SK-N-SH treated with all-trans-retinoic acid at 6 μM for 48 hours (cell line): ENCODE measurements around the gene DDHD1.

ENCODE experiments used
- ARNTL ChIP-seq: fragments of 450-650 bp; formaldehyde crosslinking; IDR thresholded peaks from 2 replicates; pipeline ENCODE4 v1.5.0; 2020; ENCODE audit warnings: low read depth, mild to moderate bottlenecking, moderate library complexity, borderline replicate concordance
- BACH2 ChIP-seq: fragments of 250-450 bp; sonication (Bioruptor Pico); IDR thresholded peaks from 2 replicates; pipeline ENCODE4 v1.9.0; 2021; ENCODE audit warnings: mild to moderate bottlenecking, borderline replicate concordance
- CREB5 ChIP-seq: fragments of 250-450 bp; sonication (Bioruptor Pico); IDR thresholded peaks from 2 replicates; pipeline ENCODE4 v1.5.1; 2020; ENCODE audit warnings: low read depth, mild to moderate bottlenecking, moderate library complexity
- ISL1 ChIP-seq: fragments of 250-450 bp; sonication (Bioruptor Pico); IDR thresholded peaks from 2 replicates; pipeline ENCODE4 v2.1.2; 2022; ENCODE audit warnings: mild to moderate bottlenecking, moderate library complexity
- OSR1 ChIP-seq: fragments of 250-450 bp; sonication (Bioruptor Pico); IDR thresholded peaks from 2 replicates; pipeline ENCODE4 v1.8.0; 2022; ENCODE audit warnings: moderate library complexity, mild to moderate bottlenecking, inconsistent platforms
- POU6F1 ChIP-seq: fragments of 250-450 bp; sonication (Bioruptor Pico); IDR thresholded peaks from 2 replicates; pipeline ENCODE4 v1.8.0; 2021; ENCODE audit warnings: low read depth, mild to moderate bottlenecking, moderate library complexity, borderline replicate concordance
- RARB ChIP-seq: fragments of 250-450 bp; sonication (Bioruptor Pico); IDR thresholded peaks from 2 replicates; pipeline ENCODE4 v1.8.0; 2021; ENCODE audit warnings: mild to moderate bottlenecking, moderate library complexity
- SNAI2 ChIP-seq: fragments of 250-450 bp; sonication (Bioruptor Pico); IDR thresholded peaks from 2 replicates; pipeline ENCODE4 v1.5.0; 2020; ENCODE audit warnings: mild to moderate bottlenecking, moderate library complexity
- TCF4 ChIP-seq: fragments of 250-450 bp; sonication (Bioruptor Pico); IDR thresholded peaks from 2 replicates; pipeline ENCODE4 v1.8.0; 2021; ENCODE audit warnings: mild to moderate bottlenecking, moderate library complexity, borderline replicate concordance
- ZFP3 ChIP-seq: fragments of 250-450 bp; sonication (Bioruptor Pico); IDR thresholded peaks from 2 replicates; pipeline ENCODE4 v1.5.0; 2020; ENCODE audit warnings: mild to moderate bottlenecking, moderate library complexity
- ZFP30 ChIP-seq: fragments of 450-650 bp; formaldehyde crosslinking; IDR thresholded peaks from 2 replicates; pipeline ENCODE4 v1.5.0; 2022; ENCODE audit warnings: mild to moderate bottlenecking, moderate library complexity
- ZNF8 ChIP-seq: fragments of 450-650 bp; formaldehyde crosslinking; IDR thresholded peaks from 2 replicates; pipeline ENCODE4 v1.5.0; 2020; ENCODE audit warnings: mild to moderate bottlenecking, moderate library complexity
- TF ChIP-seq, protein P1 (sequence below): fragments of 250-450 bp; sonication (Bioruptor Pico); IDR thresholded peaks from 2 replicates; pipeline ENCODE4 v1.5.0; 2020; ENCODE audit warnings: mild to moderate bottlenecking, moderate library complexity
- TF ChIP-seq, protein P2 (sequence below): fragments of 250-450 bp; sonication (Bioruptor Pico); IDR thresholded peaks from 2 replicates; pipeline ENCODE4 v1.8.0; 2020; ENCODE audit warnings: mild to moderate bottlenecking, moderate library complexity, borderline replicate concordance

DNA sequence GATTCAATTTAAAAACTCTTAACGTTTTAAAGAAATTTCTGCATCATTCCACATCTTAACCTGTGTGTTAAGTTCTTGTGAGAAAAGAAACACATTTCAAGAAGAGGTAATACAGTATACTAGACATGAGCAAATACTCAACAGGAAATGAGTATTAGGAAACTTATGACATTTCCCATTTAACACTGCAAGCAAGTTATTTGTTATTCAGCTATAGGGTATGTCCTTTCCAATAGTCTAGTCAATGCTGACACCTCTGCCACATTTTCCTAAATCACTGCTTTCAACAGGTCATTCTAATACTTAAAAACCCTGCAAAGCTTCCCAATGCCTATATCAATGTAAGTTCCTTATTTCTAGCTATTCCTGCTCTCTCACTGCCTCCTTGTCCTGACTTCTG lies 93.1 kb downstream of the DDHD1 start:
- TF ChIP-seq ISL1 (CRISPR knock-in tag) (no peak), ZNF8 (CRISPR knock-in tag) (no peak), RARB (CRISPR knock-in tag) (no peak), POU6F1 (CRISPR knock-in tag) (no peak), ZFP30 (CRISPR knock-in tag) (no peak), CREB5 (no peak), TCF4 (CRISPR knock-in tag) (no peak), OSR1 (no peak), SNAI2 (CRISPR knock-in tag) (no peak), ARNTL (CRISPR knock-in tag) (no peak), BACH2 (CRISPR knock-in tag) (no peak), ZFP3 (CRISPR knock-in tag) (no peak)
- TF ChIP-seq, protein P1, sequence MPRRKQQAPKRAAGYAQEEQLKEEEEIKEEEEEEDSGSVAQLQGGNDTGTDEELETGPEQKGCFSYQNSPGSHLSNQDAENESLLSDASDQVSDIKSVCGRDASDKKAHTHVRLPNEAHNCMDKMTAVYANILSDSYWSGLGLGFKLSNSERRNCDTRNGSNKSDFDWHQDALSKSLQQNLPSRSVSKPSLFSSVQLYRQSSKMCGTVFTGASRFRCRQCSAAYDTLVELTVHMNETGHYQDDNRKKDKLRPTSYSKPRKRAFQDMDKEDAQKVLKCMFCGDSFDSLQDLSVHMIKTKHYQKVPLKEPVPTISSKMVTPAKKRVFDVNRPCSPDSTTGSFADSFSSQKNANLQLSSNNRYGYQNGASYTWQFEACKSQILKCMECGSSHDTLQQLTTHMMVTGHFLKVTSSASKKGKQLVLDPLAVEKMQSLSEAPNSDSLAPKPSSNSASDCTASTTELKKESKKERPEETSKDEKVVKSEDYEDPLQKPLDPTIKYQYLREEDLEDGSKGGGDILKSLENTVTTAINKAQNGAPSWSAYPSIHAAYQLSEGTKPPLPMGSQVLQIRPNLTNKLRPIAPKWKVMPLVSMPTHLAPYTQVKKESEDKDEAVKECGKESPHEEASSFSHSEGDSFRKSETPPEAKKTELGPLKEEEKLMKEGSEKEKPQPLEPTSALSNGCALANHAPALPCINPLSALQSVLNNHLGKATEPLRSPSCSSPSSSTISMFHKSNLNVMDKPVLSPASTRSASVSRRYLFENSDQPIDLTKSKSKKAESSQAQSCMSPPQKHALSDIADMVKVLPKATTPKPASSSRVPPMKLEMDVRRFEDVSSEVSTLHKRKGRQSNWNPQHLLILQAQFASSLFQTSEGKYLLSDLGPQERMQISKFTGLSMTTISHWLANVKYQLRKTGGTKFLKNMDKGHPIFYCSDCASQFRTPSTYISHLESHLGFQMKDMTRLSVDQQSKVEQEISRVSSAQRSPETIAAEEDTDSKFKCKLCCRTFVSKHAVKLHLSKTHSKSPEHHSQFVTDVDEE (CRISPR knock-in tag): no peak
- TF ChIP-seq, protein P2, sequence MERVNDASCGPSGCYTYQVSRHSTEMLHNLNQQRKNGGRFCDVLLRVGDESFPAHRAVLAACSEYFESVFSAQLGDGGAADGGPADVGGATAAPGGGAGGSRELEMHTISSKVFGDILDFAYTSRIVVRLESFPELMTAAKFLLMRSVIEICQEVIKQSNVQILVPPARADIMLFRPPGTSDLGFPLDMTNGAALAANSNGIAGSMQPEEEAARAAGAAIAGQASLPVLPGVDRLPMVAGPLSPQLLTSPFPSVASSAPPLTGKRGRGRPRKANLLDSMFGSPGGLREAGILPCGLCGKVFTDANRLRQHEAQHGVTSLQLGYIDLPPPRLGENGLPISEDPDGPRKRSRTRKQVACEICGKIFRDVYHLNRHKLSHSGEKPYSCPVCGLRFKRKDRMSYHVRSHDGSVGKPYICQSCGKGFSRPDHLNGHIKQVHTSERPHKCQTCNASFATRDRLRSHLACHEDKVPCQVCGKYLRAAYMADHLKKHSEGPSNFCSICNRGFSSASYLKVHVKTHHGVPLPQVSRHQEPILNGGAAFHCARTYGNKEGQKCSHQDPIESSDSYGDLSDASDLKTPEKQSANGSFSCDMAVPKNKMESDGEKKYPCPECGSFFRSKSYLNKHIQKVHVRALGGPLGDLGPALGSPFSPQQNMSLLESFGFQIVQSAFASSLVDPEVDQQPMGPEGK (CRISPR knock-in tag): no peak
